ENCODE data around the gene ALDOB. TPM values are rescaled to one million over a fixed set of nuclear protein-coding genes. Genes with fewer than 3 reads are reported as not detected.

Gene ALDOB
- total and polyA plus RNA-seq, 2 donors (not counting 3 experiments of a cell fraction or from before 2014, with no cell fraction given), result not detected

GRCh38 chr9:101457003-101457402, 21.4 kb upstream of the ALDOB start:
- Histone ChIP-seq H3K36me3 (ENCODE audit: control insufficient read depth in 2 of 2, extremely low read depth in 1 of 2, insufficient read depth in 2 of 2, low read length in 2 of 2) (no peaks in the 10 kb centered on the region), H3K4me1 (ENCODE audit: control insufficient read depth, extremely low read depth, insufficient read depth, low read length) (no peaks in the 10 kb centered on the region), H3K9me1 (replicated peaks; ENCODE audit: control insufficient read depth, extremely low read depth, insufficient read depth, low read length) (no peaks in the 10 kb centered on the region), H3K4me3 (replicated peaks in 1 of 3; ENCODE audit: insufficient read depth in 1 of 3, low read depth in 1 of 3, low read length in 3 of 3) (no peak overlapping the region), H4K20me1 (replicated peaks; ENCODE audit: control insufficient read depth, extremely low read depth, insufficient read depth, low read length) (no peaks in the 10 kb centered on the region), H3K9ac (replicated peaks; ENCODE audit: extremely low read depth, insufficient read depth, low read length) (no peak overlapping the region), H3K27ac (ENCODE audit: insufficient read depth, low read depth, low read length) (no peak overlapping the region), H2AFZ (ENCODE audit: low read depth, low read length) (no peak overlapping the region), H3K79me2 (ENCODE audit: control insufficient read depth, insufficient read depth, low read length) (no peaks in the 10 kb centered on the region), H3K27me3 (ENCODE audit: control insufficient read depth in 2 of 2, insufficient read depth in 2 of 2, low read length in 2 of 2) (peaks cover 0 to 2% of the 10 kb centered on the region in 2 experiments), H3K4me2 (ENCODE audit: insufficient read depth, low read length) (no peak overlapping the region), H3K9me3 (replicated peaks; ENCODE audit: control insufficient read depth, insufficient read depth, low read length) (no peaks in the 10 kb centered on the region)
- ChIA-PET POLR2A (no interaction called here), CTCF (interaction anchor here (0.7 to 7.2 kb wide), 2 partner anchors 11 to 74 kb away, joined by 4 to 261 read pairs; partner anchors contain the start of gene RNF20)
- BruUV-seq (replicated peaks), result no TSS peak
- dilution Hi-C loops (cut with MboI; ENCODE audit: extremely low pct_ligation_motif_present, low sequenced_read_pairs), result no loop called here
- no peak for DNase-seq (ENCODE audit: low read depth, low spot score)
- no peak for TF ChIP-seq POLR2AphosphoS5 (IDR thresholded peaks at IDR 0.05; ENCODE audit: insufficient read depth, low read depth, low read length)
- no peak for TF ChIP-seq JUN (IDR thresholded peaks at IDR 0.05; ENCODE audit: borderline replicate concordance, insufficient read depth, insufficient read length, low read depth)
- TF ChIP-seq EZH2 (IDR thresholded peaks at IDR 0.05; ENCODE audit: borderline replicate concordance, low read depth, low read length, severe bottlenecking), result no peak
- no peak for TF ChIP-seq FOS (IDR thresholded peaks at IDR 0.05; ENCODE audit: borderline replicate concordance, insufficient read depth, low read length)
- TF ChIP-seq CTCF (IDR thresholded peaks at IDR 0.05; ENCODE audit: extremely low read depth in 1 of 2, insufficient read depth in 1 of 2, low read depth in 1 of 2, low read length in 2 of 2), result no peak
- TF ChIP-seq POLR2A (IDR thresholded peaks at IDR 0.05; ENCODE audit: low read depth, low read length), result no peak
- TF ChIP-seq MYC (IDR thresholded peaks at IDR 0.05; ENCODE audit: low read depth, low read length), result no peak
- TF ChIP-seq GATA2 (IDR thresholded peaks at IDR 0.05; ENCODE audit: insufficient read depth, insufficient read length, low read depth, low read length), result no peak
- no peak for TF ChIP-seq MAX (IDR thresholded peaks at IDR 0.05; ENCODE audit: insufficient read depth, insufficient read length)
- intact Hi-C loops (cut with micrococcal nuclease), result no loop called here
- no peak for FAIRE-seq
